Limb (tissue), 2 donors: ENCODE measurements around the gene KIRREL3.

Experiments used
- DNase-seq, 2 donors: peaks; one replicate each; pipeline ENCODE4 v3.0.0-alpha.2; 2016; ENCODE audit errors: extremely low spot score in 2 of 2

Gene KIRREL3

DNA sequence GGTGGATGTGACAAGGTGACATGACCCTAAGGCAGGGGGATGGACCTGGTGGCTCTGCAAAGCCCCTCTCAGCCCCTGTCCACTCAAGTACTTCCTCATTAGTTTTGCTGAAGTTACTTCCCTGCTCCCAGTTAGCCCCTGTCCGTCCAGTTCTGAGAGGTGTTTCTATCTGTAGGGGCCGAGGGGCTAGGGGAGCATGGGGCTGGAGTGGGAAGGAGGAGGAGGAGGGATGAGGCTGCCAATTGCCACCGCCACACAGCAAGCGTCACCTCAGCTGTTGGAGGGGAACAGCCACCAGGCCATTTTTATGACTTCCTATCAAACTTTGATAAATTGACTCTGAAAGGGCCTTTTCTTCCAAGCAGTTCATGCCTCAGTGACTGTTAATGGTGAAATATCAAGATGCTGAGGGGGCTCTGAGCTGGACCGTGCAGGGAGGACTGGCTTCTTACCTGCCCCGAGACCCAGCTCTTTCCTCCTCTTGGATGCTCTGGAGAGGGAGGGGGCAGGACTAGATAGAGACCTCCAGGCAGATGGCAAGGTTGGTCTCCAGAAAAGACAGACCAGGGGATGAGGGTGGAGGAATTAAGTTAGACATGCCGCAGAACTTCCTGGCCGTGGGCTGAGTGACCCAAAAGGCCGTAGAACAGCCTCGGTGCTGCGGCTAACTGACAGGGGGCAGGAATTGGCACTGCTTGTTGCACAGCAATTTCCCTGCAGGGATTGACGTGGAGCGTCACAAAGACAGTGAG, 508.1 kb downstream of the KIRREL3 start:
- DNase-seq, result peak in 1 of 2 donors; percentile 12

DNA sequence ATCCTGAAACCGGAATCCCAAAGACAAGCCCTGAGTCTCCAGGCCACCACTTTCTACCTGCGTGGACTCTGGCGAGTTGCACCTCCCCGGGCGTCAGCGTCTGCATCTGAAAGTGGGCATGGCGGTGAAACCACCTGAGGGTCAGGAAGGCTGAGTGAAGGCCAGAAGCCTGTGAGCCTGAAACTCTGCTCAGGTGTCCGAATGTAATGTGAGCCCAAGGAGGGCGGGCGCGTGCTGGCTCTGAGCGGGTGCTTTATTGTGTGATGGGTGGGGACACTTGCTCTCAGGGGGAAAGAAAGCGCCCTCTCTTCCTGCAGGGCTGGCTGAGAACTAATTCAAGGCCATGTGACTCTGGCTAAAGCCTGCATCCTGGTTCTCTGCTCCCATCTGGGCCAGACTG, 509.5 kb downstream of the KIRREL3 start:
- DNase-seq, result peak in 1 of 2 donors; percentile 24

DNA sequence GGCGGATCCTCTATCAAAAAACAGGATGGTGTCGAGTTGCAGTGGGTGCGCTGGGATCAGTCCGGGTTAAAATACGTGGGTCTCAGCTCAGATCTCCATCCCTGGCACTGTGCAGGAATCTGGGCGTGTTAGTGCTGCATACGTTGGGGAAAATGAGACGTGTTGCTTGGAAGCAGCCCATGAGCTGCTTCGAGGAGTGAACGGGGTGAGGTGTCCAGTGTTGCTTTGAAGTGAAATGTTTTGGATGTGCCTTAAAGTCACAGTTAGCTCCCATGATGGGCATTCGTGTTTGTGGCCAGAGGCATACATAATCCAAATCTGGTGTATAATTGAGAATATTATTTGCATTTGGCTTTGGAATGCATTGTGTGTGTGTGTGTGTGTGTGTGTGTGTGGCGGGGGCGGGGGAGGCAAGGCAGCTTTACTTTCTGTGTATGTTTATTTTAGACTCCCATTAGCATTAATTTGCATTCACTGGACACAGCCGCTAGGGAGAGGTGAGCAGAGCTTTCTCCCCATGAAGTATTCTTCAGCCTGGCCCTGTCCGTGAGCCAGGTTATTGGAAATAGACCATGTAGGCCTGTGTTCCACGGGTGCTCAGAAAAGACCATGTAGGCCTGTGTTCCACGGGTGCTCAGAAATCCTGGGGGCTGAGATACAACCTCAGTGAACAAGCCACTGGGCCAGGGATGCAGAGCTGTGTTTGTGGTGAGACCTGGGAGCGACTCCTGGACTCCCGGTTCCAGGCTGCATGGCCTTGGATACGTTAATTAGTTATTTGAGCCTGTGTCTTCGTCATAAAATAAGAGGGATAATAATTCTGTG, 510.5 kb downstream of the KIRREL3 start:
- DNase-seq, result peak in 1 of 2 donors; percentile 38

DNA sequence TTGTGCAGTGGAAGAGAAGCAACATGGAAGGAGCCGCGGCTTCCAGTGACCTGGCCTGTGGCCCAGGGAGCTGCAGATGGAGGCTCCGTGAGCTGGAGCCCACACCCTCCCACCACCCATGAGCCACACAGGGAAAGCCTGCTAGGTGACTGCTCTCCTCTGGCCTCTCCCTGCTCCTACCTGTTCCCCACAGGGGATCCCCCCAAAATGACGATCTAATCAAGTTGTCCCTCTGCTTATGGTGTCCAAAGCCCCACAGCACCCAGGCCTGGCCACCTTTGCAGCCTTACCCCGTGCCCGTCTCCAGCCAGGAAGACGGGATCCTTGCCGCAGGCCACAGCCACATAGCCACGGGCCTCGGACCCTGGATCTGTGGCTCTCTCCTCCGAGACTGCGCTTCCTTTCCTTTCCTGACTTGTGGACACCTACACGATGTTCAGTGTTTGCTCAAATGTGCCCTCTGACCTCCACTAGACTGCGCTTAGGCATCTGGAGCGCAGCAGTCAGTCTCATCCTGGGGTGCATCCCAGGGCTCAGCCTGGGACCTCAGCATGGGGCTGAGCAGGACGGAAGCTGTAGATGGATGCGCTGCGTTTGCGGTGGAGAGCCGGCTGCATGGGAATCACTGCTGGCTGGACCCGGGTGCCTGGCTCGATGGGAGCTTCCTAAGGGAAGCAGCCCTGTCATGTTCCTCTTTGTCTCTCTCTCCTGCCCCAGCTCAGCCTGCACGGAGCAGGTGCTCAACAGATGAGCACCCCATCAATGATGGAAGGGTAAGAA, 511.8 kb downstream of the KIRREL3 start:
- DNase-seq, result peak in 1 of 2 donors; percentile 27

DNA sequence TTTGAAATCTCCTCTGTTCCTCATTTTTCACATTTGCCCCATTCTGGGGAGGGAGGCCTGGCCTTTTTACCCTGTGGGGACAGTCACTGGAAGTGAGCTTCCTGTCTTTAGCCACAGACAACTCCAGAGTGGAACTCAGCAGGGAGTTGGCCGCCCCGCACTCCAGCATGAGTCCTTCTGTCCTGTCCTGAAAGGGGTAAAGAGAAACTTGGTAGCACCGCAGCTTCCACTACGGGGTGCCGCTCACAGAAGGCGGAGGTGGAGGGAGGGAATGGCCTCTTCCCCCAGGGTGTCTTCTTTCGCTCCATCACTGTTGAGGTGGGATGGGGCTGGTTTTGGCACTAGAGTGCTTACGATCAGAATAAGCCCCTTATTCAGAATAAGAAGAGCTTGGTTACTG, 512.9 kb downstream of the KIRREL3 start:
- peak in 1 of 2 donors; percentile 21 for DNase-seq

DNA sequence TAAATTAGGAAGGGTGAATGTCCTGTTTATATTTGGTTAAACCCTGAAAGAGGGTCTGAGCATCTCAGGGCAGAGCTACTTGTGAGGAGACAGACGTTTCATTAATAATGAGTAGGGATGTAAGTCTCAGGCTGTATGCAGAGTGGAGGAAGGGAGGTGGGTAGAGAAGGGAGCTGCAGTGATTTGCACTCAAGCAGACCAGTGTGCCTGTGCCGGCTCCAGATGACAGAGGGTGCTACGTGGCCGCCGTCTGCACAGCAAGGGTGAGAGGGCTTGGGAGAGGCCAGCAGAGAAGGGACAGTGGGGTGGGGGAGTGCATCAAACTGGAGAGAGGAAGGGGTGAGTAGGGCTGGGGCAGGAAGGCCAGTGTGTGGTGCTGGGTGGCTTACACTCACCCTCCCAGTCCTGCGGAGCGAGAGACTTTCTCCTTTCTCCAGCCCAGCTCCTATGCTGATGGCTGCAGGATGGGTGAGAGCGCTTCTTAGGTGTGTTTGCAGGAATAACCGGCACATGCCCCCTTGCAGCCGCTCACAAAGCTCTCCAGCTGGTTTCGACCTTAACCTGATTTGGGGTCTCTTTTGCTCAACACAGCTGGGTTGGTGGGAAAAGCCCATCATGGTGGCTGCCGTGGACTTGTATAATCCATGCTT, 514.5 kb downstream of the KIRREL3 start:
- peak in 1 of 2 donors; percentile 24 for DNase-seq

DNA sequence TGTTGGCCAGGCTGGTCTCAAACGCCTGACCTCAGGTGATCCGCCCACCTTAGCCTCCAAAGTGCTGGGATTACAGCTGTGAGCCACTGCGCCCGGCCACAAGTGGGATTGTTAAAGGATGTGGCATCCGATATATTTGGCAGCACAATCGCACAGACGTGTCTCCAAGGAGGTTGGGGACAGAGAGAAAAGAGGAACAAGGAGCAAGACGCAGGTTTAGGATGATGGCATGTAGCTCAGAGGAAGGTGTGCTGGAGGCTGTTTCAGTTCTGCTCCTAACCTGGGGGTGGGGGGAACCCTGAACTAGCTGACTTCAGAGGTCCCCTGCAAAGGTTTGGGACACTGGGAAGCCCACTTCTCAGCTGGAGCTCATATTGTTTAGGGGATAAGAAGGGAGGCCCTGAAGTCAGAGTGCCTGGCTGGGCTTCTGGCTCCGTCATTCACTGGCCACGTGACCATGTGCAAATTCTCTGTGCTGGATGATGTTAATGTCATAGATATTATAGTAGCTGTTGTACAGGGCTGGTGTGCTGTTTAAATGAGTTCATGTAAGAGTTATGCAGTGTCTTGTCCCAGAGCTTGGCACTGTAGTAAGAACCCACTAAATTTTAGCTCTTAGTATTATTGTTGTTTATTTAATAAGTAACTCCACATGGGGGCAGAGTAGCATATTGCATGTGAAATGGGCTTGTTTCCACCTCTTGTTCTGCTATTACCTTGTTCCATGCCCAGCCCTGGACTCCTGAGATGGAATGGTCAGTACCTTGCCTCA, 515.4 kb downstream of the KIRREL3 start:
- DNase-seq, result peak; percentile 19 to 34

DNA sequence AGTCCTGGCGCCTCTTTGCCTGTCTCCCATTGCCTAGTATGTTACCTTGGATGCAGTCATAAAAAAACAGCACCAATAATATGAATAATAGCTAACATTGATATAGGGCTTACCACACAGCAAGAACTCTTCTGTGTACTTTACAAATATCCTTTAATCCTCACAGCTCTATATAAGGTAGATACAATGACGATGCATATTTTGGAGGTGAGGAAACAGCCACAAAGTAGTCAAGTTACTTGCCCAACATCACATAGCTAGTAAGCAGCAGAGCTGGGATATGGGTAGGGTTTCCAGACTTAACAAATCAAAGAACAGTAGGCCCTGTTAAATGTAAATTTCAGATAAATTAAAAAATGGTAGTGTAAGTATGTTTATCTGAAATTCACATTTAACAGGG, 516.3 kb downstream of the KIRREL3 start:
- DNase-seq, result no peak

DNA sequence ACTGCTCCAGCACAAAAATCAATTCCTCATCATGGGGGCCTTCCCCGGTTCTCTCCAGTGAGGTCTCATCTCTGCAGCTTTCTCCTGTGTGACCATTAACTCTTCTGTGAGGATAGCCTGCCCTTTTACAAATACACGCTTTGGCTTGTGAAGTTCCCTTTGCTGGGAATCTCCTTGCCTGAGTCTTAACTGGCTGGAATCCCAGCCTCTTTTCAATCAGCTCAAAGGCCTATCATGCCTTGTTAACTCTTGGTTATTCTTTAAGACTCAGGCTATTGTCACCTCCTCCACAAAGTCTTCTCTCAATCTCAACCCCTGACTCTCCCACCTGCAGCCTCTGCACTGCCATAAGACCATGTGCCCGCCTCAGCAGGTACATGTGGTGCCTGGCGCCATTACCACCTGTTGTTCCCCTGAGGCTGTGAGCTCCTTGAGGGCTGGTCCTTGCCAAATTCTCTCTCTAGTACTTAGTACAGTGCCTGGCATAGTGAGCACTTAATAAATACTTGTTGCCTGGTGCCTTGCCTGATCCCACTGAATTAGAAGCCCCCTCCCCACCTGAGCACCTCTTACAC, 516.9 kb downstream of the KIRREL3 start:
- peak in 1 of 2 donors; percentile 17 for DNase-seq

DNA sequence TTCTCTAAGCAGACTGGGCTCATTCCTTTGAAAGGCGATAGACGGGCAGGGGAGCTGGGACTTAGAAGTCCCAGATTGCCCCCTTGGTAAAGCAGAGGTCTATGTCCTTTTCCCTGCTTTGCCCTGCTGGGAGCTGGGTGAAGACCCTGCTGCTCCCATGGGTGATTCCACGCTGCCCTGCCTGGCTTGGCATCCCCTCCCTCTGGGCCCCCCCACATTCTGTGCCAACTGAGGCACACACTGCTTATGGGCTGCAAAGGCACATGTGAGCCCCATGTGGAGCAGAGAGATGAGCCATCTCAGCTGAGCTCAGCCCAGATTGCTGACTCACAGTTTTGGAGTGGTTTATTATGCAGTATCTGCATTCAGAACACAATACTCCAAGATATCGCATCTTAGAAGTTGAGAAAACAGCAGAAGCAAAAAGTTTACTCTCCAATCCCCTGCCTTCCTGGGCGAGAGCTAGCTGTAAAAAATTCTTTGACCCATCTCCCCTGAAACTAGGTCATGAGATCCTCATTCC, 517.9 kb downstream of the KIRREL3 start:
- no peak for DNase-seq

DNA sequence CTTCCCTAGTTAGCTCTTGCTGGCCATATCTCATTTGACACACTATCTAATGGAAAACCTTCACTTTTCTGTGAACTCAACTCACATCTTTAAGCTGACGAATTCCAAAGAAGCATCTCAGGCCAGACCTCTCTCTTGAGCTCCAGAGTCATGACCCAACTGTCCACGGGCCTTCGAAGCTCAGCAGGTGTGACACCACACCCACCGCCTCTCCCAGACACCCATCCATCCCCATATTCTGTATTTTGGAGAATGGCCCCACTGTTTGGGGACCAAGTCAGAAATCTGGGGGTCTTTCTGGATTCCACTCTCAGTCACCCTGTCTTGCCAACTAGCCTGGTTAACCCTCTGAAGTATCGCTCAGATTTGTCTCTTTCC, 519.3 kb downstream of the KIRREL3 start:
- no peak for DNase-seq

DNA sequence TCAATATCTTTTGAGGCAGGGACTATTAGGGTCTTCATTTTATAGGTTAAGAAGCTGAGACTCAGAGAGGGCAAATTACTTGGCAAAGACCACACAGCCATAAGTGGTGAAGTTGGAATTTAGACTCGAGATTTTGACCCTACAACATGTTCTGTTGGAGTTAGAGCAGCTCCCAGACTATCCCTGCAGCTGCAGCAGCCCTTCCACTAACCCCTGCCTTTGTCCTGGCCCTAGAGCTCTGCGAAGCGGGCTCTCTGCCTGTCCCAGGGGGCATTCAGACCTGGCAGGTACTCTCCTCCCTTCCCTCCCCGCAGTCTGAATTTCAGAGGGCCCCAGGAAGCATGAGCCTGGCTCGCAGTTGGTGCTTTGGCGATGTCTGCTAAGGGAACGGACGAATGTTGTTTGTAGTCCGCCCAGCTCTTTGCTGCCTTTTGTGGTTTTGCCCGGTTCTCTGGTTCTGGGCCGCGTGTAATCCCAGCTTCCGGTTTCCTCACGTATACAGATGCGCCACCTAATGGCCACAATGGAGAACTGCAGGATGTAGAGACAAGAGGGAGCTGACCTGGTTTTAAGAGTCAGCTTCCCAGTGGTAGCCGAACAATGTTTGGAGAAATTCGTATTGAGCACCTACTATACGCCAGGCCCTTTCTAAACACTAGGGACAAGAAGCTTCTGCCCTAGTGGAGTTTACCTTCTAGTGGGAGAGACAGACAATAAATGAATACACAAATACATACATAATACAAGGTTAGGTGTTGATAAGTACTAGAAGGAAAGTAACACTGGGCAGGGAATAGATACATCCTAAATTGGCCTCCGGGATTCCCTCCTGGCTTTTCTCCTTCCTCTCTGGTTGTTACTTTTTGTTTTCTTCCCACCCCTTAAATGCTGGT, 519.9 kb downstream of the KIRREL3 start:
- peak; percentile 81 to 91 for DNase-seq

DNA sequence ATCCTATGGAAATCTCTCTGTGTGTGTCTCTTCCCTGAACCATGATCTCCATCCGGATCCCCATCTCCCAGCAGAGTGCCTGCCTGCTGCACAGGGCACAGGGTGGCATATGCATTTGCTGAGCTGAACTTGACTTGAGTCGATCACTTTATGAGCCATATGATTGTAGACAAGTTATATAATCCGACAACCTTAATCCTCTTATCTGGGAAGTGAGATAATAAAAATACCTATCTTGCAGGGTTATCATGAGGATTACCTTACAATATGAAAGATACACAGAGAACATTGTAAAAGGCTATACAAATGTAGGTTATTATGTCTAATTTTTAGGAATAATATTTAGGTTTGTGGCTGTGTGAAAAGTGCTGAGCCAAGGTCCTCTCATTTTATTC, 520.6 kb downstream of the KIRREL3 start:
- no peak for DNase-seq

DNA sequence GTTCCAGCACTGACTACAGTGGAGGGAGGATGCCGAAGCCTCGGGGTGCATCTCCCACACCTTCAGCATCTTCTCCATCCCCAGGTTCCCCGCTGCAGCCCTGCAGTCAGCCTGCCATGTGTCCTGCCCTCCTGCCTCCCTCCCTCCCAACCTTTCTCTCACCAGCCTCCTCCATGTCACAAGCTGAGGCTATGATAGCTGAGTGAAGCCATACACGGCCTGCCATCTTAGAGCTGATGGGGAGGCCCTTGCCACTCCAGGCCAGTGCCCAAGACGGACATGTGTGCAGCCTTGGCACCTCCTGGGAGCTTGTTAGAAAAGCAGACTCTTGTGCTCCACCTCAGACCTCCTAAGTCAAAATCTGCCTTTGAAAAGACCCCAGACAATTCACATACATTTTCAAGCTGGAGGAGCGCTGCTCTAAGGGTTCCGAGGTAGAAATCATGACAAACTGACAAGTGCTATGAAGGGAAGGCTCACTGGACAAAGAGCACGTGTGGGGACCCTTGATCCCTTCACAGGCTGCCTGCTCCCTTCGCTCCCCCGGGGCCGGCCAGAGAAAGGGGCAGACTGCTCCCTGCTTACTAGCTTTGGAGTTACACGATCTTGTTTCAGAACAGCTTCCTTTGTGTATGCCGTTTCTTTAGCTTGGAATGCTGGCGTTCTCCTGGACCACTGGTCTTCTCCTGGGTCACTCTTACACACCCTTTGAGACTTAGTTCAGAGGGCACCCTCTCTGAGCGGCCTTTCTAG, 521.2 kb downstream of the KIRREL3 start:
- DNase-seq, result no peak

DNA sequence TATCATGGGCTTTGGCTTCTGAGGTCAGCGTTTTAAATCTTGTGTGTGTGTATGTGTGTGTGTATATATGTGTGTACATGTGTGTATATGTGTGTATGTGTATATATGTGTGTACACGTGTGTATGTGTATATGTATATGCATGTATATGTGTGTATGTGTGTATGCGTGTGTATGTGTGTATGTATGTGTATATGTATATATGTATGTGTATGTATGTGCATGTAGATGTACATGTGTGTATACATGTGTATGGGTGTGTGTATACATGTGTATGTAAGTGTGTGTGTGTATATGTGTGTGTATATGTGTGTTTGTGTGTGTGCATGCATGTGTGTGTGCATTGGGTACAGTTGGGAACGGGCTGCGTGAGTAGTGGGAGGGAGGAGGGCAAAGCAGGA, 522.1 kb downstream of the KIRREL3 start:
- DNase-seq, result no peak

DNA sequence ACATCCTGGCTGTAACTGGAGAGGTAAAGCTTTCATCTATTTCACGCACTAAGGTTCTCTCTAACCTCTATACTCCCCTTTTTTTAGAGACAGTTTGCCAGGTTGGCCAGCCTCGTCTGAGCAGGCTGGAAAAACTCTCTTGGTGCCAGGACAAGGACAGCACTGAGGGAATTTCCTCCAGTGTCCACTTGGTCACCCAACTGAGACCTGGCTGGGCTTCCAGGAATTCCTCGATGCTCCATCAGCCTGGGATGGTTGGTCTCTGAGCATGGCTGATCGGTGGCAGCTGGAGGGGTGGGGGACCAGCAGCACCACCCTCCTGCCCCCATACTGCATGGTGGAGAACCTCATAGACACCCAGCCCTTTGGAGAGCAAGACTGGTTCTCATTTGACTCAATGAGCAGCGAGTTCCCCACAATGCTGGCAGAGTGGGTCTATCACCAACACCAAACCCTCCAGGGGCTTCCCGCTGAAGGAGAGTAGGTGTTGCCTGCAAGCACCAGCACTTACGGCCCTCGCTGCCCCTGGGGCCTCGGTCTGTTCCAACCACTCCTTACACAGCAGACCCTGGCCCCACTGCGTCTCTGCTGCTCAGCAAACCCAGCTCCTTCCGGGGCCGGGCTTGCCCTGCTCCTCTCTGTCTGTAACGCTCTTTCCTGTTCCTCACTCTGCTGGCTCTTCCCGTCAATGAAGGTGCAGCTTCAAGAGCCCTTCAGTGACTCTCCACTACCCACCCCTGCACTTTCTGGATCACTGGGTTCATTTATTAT, 522.9 kb downstream of the KIRREL3 start:
- no peak for DNase-seq

DNA sequence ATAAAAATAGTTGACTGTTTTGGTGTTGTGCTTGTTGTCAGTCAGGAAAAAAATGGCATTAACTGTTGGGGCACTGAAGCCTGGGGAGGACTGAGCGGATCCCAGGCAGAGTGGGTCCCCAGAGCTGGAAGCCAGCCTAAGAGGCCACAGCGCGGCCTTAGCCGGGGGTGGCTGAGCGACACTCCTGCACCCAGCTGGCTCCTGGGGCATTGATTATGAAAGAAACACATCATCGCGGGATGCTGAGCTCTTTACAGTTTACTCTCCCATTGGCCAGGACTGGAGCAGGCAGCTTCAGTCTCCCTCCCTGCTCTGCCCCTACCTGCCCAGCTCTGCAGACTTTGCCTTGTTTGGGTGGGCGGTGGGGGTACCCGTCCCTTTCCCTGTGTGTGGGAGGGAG, 523.6 kb downstream of the KIRREL3 start:
- no peak for DNase-seq
